Loucy (cell line): ENCODE data around the gene INVS.

Experiments used
- H2AFZ ChIP-seq: fragments of 200-600 bp; sonication (generic); 2 replicates; pipeline ENCODE4 v1.6.0; 2016; ENCODE audit warnings: antibody characterized with exemption, mild to moderate bottlenecking, low read length, moderate library complexity
- H3F3A ChIP-seq: fragments of 200-600 bp; 2 replicates; pipeline ENCODE4 v1.6.0; 2016; ENCODE audit warnings: antibody characterized with exemption, low read depth, mild to moderate bottlenecking
- H3K27me3 ChIP-seq: fragments of 200-600 bp; sonication (generic); 2 replicates; pipeline ENCODE4 v1.6.1; 2014; ENCODE audit warnings: low read length, mild to moderate bottlenecking; ENCODE audit not compliant: insufficient read depth, poor library complexity, severe bottlenecking
- H3K36me3 ChIP-seq: fragments of 200-600 bp; sonication (generic); 2 replicates; pipeline ENCODE4 v1.6.1; 2016; ENCODE audit warnings: low read length; ENCODE audit not compliant: insufficient read depth
- H3K4me1 ChIP-seq: fragments of 200-600 bp; sonication (generic); 2 replicates; pipeline ENCODE4 v1.5.1; 2014; ENCODE audit warnings: low read length, mild to moderate bottlenecking; ENCODE audit not compliant: insufficient read depth, poor library complexity, severe bottlenecking
- H3K4me2 ChIP-seq: fragments of 200-600 bp; sonication (generic); 2 replicates; pipeline ENCODE4 v1.6.0; 2014; ENCODE audit warnings: antibody characterized with exemption, low read length, low read depth, mild to moderate bottlenecking; ENCODE audit not compliant: poor library complexity, severe bottlenecking
- H3K4me3 ChIP-seq: fragments of 200-600 bp; sonication (generic); 2 replicates; pipeline ENCODE4 v1.5.1; 2014; ENCODE audit warnings: low read length, mild to moderate bottlenecking, mixed read lengths; ENCODE audit not compliant: poor library complexity, severe bottlenecking
- H3K79me2 ChIP-seq: fragments of 200-600 bp; sonication (generic); 2 replicates; pipeline ENCODE4 v1.6.1; 2014; ENCODE audit warnings: low read length; ENCODE audit not compliant: insufficient read depth
- H3K9ac ChIP-seq: fragments of 200-600 bp; sonication (generic); 2 replicates; pipeline ENCODE4 v1.6.0; 2014; ENCODE audit warnings: mild to moderate bottlenecking, low read depth, low read length, moderate library complexity; ENCODE audit not compliant: poor library complexity, severe bottlenecking
- H3K9me2 ChIP-seq: fragments of 200-600 bp; sonication (generic); replicated peaks from 2 replicates; pipeline ENCODE4 v1.6.1; 2016; ENCODE audit warnings: low read depth, low read length, mixed read lengths
- H3K9me3 ChIP-seq: fragments of 200-600 bp; sonication (generic); 2 replicates; pipeline ENCODE4 v1.6.1; 2014; ENCODE audit warnings: mild to moderate bottlenecking, antibody characterized with exemption, low read length, low read depth; ENCODE audit not compliant: insufficient read depth
- H4K20me1 ChIP-seq: fragments of 200-600 bp; sonication (generic); 2 replicates; pipeline ENCODE4 v1.6.0; 2014; ENCODE audit warnings: antibody characterized with exemption, low read length, mild to moderate bottlenecking; ENCODE audit not compliant: insufficient read depth, poor library complexity, severe bottlenecking
- EZH2phosphoT487 ChIP-seq: fragments of 200-600 bp; IDR thresholded peaks from 2 replicates; pipeline ENCODE4 v1.6.1; 2018; ENCODE audit warnings: antibody characterized with exemption, mild to moderate bottlenecking, moderate library complexity, borderline replicate concordance
- TF ChIP-seq, protein P1 (sequence below): fragments of 200-600 bp; sonication (generic); conservative IDR thresholded peaks from 2 replicates; pipeline ENCODE4 v1.5.1; 2014; ENCODE audit warnings: mild to moderate bottlenecking, antibody characterized with exemption, low read length

Gene INVS

DNA sequence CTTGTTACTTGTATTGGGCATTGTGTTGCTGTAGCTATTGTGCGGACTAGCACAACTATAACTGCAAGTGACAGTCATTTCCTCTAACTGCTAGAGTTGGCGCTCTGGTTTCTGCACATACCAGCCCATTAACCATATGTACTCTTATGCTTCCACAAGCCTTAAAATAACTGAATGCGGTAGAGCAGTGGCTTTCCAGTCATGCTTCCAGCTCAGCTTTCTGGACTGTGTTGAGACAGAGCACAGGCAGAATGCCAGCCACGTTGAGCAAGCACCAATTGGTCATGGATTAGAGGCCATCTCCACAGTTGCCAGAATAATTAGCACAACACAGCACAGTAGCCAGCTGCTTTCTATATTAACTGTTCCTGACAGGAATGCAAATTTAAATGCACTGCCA lies 12.2 kb downstream of the INVS start:
- Histone ChIP-seq H3K4me1 (peaks cover 33% of the 10 kb centered on the region), H2AFZ (no peak overlapping the region), H3K4me2 (peak overlapping the region; percentile 26), H3K27me3 (no peaks in the 10 kb centered on the region), H3K36me3 (no peaks in the 10 kb centered on the region), H3K79me2 (peaks cover 6% of the 10 kb centered on the region; the same call in 1 of the 2 replicates), H3F3A (no peaks in the 10 kb centered on the region), H3K9me3 (no peaks in the 10 kb centered on the region), H4K20me1 (no peaks in the 10 kb centered on the region), H3K4me3 (no peak overlapping the region), H3K9ac (no peak overlapping the region), H3K9me2 (no peaks in the 10 kb centered on the region)
- TF ChIP-seq EZH2phosphoT487, result no peak
- TF ChIP-seq, protein P1, sequence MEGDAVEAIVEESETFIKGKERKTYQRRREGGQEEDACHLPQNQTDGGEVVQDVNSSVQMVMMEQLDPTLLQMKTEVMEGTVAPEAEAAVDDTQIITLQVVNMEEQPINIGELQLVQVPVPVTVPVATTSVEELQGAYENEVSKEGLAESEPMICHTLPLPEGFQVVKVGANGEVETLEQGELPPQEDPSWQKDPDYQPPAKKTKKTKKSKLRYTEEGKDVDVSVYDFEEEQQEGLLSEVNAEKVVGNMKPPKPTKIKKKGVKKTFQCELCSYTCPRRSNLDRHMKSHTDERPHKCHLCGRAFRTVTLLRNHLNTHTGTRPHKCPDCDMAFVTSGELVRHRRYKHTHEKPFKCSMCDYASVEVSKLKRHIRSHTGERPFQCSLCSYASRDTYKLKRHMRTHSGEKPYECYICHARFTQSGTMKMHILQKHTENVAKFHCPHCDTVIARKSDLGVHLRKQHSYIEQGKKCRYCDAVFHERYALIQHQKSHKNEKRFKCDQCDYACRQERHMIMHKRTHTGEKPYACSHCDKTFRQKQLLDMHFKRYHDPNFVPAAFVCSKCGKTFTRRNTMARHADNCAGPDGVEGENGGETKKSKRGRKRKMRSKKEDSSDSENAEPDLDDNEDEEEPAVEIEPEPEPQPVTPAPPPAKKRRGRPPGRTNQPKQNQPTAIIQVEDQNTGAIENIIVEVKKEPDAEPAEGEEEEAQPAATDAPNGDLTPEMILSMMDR, result no peak

DNA sequence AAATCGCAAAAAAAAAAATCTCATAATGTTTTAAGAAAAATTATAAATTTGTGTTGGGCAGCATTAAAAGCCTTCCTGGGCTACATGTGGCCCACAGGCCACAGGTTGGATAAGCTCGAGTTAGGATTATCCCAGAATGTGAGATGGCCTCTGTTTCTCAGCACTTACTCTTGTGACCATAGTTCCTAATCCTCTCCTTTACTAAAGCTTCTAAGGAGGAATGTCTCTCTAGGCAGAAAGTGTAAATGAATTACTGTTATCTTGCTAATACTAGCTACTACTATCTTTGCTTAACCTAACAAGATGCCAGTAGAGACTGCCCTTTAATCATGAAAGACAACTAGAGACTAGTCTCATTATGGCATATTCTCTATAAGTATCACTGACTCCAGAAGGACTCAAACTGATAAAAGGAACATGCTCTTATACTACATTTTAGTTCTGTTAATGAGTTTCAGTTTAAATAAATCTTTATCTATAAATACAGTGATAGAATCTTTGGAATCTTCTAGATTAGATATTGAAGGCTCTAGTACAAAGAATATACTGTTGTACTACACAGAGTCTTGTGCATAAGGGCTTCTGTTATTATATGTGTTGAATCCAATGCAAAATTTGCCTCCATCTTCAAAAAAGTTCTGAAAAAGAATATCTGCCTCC lies 13.8 kb downstream of the INVS start:
- Histone ChIP-seq H3K79me2 (peaks cover 6% of the 10 kb centered on the region; the same call in 1 of the 2 replicates), H4K20me1 (no peaks in the 10 kb centered on the region), H3K4me3 (no peak overlapping the region), H3F3A (no peaks in the 10 kb centered on the region), H3K9ac (no peak overlapping the region), H3K9me3 (no peaks in the 10 kb centered on the region), H2AFZ (no peak overlapping the region), H3K27me3 (no peaks in the 10 kb centered on the region), H3K4me1 (peaks cover 25% of the 10 kb centered on the region), H3K4me2 (no peak overlapping the region), H3K36me3 (no peaks in the 10 kb centered on the region), H3K9me2 (no peaks in the 10 kb centered on the region)
- no peak for TF ChIP-seq EZH2phosphoT487
- TF ChIP-seq, protein P1, result no peak

DNA sequence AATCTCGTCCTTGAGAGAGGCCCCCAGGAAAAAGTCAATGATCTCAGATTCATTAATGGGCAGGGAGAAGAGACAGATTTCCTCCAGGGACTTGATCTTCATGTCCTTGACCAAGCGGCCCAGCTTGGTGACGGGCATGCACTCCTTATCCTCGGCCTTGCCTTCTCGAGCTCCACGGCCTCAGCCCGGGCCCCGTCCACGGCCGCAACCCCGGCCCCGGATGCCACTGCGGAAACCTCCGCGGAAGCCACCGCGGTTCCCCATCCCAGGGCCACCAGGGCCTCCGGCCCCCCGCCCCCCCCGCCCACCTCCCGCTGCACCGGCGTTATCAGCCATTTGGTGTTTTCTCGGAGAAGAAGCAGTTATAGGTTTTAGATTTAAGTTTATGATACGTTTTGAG lies 18.3 kb downstream of the INVS start:
- no peak overlapping the region for H3K9ac ChIP-seq
- no peaks in the 10 kb centered on the region for H3F3A ChIP-seq
- no peaks in the 10 kb centered on the region for H3K27me3 ChIP-seq
- no peak overlapping the region for H3K4me3 ChIP-seq
- peaks cover 4% of the 10 kb centered on the region for H3K4me1 ChIP-seq
- no peaks in the 10 kb centered on the region for H3K9me3 ChIP-seq
- peaks cover 6% of the 10 kb centered on the region; the same call in 1 of the 2 replicates for H3K79me2 ChIP-seq
- no peaks in the 10 kb centered on the region for H4K20me1 ChIP-seq
- H3K36me3 ChIP-seq, result no peaks in the 10 kb centered on the region; the same call in 1 of the 2 replicates
- no peak overlapping the region for H2AFZ ChIP-seq
- TF ChIP-seq, protein P1, result no peak
- no peak for TF ChIP-seq EZH2phosphoT487
- H3K9me2 ChIP-seq, result no peaks in the 10 kb centered on the region
- H3K4me2 ChIP-seq, result no peak overlapping the region
